Neural cell (in vitro differentiated cells): Measurements from ENCODE around the gene PNLIPRP2. TPM values are rescaled to one million over a fixed set of nuclear protein-coding genes. Genes with fewer than 3 reads are reported as not detected.

Experiments used
- H2AFZ ChIP-seq: fragments of 200-600, 300-800 bp; sonication (generic), shearing (Covaris generic); 2 replicates; pipeline ENCODE4 v1.6.0; 2014; ENCODE audit warnings: low read depth, mild to moderate bottlenecking, antibody characterized with exemption, low read length, moderate library complexity
- H3F3A ChIP-seq: fragments of 200-600 bp; shearing (Covaris generic); 2 replicates; pipeline ENCODE4 v1.6.1; 2016; ENCODE audit warnings: mild to moderate bottlenecking, moderate library complexity, mixed read lengths, antibody characterized with exemption, low read length; ENCODE audit not compliant: insufficient read depth, poor library complexity, severe bottlenecking
- H3K27ac ChIP-seq: fragments of 200-600, 300-800 bp; sonication (generic), shearing (Covaris generic); 2 replicates; pipeline ENCODE4 v1.5.1; 2014; ENCODE audit warnings: mild to moderate bottlenecking, low read length, moderate library complexity
- H3K27me3 ChIP-seq: fragments of 300-800, 200-600 bp; sonication (generic), shearing (Covaris generic); 2 replicates; pipeline ENCODE4 v1.6.0; 2014; ENCODE audit warnings: mild to moderate bottlenecking, low read depth, low read length, moderate library complexity; ENCODE audit not compliant: insufficient read depth
- H3K36me3 ChIP-seq: fragments of 300-800, 200-600 bp; sonication (generic), shearing (Covaris generic); 2 replicates; pipeline ENCODE4 v1.5.1; 2014; ENCODE audit warnings: mild to moderate bottlenecking, antibody characterized with exemption, low read length, moderate library complexity; ENCODE audit not compliant: insufficient read depth
- H3K4me2 ChIP-seq: fragments of 300-800, 200-600 bp; sonication (generic), shearing (Covaris generic); 2 replicates; pipeline ENCODE4 v1.6.0; 2014; ENCODE audit warnings: mild to moderate bottlenecking, low read length
- H3K4me3 ChIP-seq: fragments of 300-800, 200-600 bp; sonication (generic), shearing (Covaris generic); 2 replicates; pipeline ENCODE4 v1.5.1; 2014; ENCODE audit warnings: mild to moderate bottlenecking, low read length, moderate library complexity
- H3K79me2 ChIP-seq: fragments of 200-600 bp; shearing (Covaris generic); replicated peaks from 2 replicates; pipeline ENCODE4 v1.6.0; 2014; ENCODE audit warnings: mild to moderate bottlenecking, low read length, moderate library complexity; ENCODE audit not compliant: insufficient read depth
- H3K9ac ChIP-seq: fragments of 300-800, 200-600 bp; sonication (generic), shearing (Covaris generic); 2 replicates; pipeline ENCODE4 v1.6.1; 2016; ENCODE audit warnings: mild to moderate bottlenecking, low read length, mixed read lengths
- H3K9me2 ChIP-seq: fragments of 200-600 bp; shearing (Covaris generic); 2 replicates; pipeline ENCODE4 v1.6.1; 2016; ENCODE audit warnings: mild to moderate bottlenecking, low read length, mixed read lengths; ENCODE audit not compliant: insufficient read depth
- H3K9me3 ChIP-seq: fragments of 200-600, 300-800 bp; sonication (generic), shearing (Covaris generic); 2 replicates; pipeline ENCODE4 v1.6.1; 2016; ENCODE audit warnings: mild to moderate bottlenecking, mixed run types, low read length, moderate library complexity, mixed read lengths
- H4K20me1 ChIP-seq: fragments of 200-600 bp; shearing (Covaris generic); 2 replicates; pipeline ENCODE4 v1.6.1; 2016; ENCODE audit warnings: mild to moderate bottlenecking, mixed run types; ENCODE audit not compliant: insufficient read depth
- EP300 ChIP-seq: fragments of 450-650 bp; conservative IDR thresholded peaks from 2 replicates; pipeline ENCODE4 v1.6.1; 2014; ENCODE audit warnings: antibody characterized with exemption, mild to moderate bottlenecking, moderate library complexity; ENCODE audit not compliant: poor library complexity, severe bottlenecking
- EZH2 ChIP-seq: fragments of 200-600, 300-800 bp; shearing (Covaris generic), sonication (generic); IDR thresholded peaks from 2 replicates; pipeline ENCODE4 v1.6.1; 2014; ENCODE audit warnings: antibody characterized with exemption, low read length, borderline replicate concordance, mild to moderate bottlenecking; ENCODE audit not compliant: insufficient read depth, poor library complexity, severe bottlenecking
- MXI1 ChIP-seq: fragments of 450-650 bp; conservative IDR thresholded peaks from 2 replicates; pipeline ENCODE4 v1.6.1; 2014; ENCODE audit warnings: antibody characterized with exemption, mild to moderate bottlenecking; ENCODE audit not compliant: poor library complexity, severe bottlenecking
- POLR2AphosphoS5 ChIP-seq: IDR thresholded peaks from 2 replicates; pipeline ENCODE4 v1.6.1; 2012
- RAD21 ChIP-seq: fragments of 450-650 bp; conservative IDR thresholded peaks from 2 replicates; pipeline ENCODE4 v1.6.1; 2014; ENCODE audit warnings: antibody characterized with exemption, mild to moderate bottlenecking, moderate library complexity
- REST ChIP-seq: IDR thresholded peaks from 2 replicates; pipeline ENCODE4 v1.6.1; 2012; ENCODE audit warnings: borderline replicate concordance
- SMC3 ChIP-seq: fragments of 450-650 bp; conservative IDR thresholded peaks from 2 replicates; pipeline ENCODE4 v1.6.1; 2014; ENCODE audit warnings: antibody characterized with exemption, mild to moderate bottlenecking, moderate library complexity; ENCODE audit not compliant: poor library complexity
- TAF1 ChIP-seq: IDR thresholded peaks from 2 replicates; pipeline ENCODE4 v1.6.1; 2012; ENCODE audit warnings: low read depth
- polyA plus RNA-seq: library from polyadenylated mRNA; depleted of rRNA; stranded (reverse); fragments of >200 nt; gene quantifications from 2 replicates; pipeline ENCODE4 v1.2.3, GENCODE V29; 2014
- TF ChIP-seq, protein P1 (sequence below): fragments of 450-650 bp; IDR thresholded peaks from 2 replicates; pipeline ENCODE4 v1.5.1; 2014; ENCODE audit warnings: antibody characterized with exemption, mild to moderate bottlenecking, moderate library complexity; ENCODE audit not compliant: poor library complexity, severe bottlenecking

Gene PNLIPRP2
- polyA plus RNA-seq, 1 donor from 2014 or later: not detected

DNA sequence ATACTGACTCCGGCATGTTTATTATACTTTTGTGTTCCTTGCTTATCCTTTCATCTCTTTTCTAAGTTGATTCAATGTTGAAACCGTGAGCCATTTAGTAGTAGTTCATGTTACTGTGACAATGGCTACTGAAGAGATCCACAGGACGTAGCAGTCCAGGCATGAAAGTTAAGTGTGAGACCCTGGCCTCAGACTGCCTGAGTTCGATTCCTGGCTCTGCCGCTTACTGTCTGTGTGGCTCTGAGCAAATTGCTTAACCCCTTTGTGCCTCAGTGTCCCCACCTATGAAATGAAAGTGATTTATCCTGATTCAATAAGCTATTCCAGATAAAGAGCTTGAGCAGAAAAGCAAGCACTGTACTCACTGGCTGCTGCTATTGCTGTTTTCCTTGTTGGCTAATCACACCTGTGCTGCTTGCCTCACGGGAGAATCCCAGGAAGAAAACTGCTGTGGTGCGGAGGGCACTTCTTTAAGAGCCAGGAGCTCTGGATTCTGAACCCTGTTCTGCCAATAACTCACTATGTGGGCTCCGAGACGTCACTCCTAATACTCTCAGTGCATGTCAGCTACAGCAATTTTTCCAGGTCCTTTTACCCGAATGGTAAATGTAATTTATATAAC is 38.4 kb downstream of the PNLIPRP2 start:
- no peaks in the 10 kb centered on the region for H3K36me3 ChIP-seq
- no peak overlapping the region for H3K4me3 ChIP-seq
- H3K79me2 ChIP-seq: no peaks in the 10 kb centered on the region
- no peaks in the 10 kb centered on the region for H3K9me3 ChIP-seq
- H2AFZ ChIP-seq: no peak overlapping the region
- no peaks in the 10 kb centered on the region for H4K20me1 ChIP-seq
- H3K4me2 ChIP-seq: no peak overlapping the region
- no peaks in the 10 kb centered on the region for H3F3A ChIP-seq
- no peak overlapping the region for H3K27ac ChIP-seq
- H3K9me2 ChIP-seq: no peaks in the 10 kb centered on the region
- no peak for TF ChIP-seq POLR2AphosphoS5
- TF ChIP-seq REST: no peak
- TF ChIP-seq EZH2: no peak
- TF ChIP-seq MXI1: no peak
- TF ChIP-seq SMC3: no peak
- TF ChIP-seq, protein P1, sequence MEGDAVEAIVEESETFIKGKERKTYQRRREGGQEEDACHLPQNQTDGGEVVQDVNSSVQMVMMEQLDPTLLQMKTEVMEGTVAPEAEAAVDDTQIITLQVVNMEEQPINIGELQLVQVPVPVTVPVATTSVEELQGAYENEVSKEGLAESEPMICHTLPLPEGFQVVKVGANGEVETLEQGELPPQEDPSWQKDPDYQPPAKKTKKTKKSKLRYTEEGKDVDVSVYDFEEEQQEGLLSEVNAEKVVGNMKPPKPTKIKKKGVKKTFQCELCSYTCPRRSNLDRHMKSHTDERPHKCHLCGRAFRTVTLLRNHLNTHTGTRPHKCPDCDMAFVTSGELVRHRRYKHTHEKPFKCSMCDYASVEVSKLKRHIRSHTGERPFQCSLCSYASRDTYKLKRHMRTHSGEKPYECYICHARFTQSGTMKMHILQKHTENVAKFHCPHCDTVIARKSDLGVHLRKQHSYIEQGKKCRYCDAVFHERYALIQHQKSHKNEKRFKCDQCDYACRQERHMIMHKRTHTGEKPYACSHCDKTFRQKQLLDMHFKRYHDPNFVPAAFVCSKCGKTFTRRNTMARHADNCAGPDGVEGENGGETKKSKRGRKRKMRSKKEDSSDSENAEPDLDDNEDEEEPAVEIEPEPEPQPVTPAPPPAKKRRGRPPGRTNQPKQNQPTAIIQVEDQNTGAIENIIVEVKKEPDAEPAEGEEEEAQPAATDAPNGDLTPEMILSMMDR: no peak
- no peak for TF ChIP-seq EP300
- no peak for TF ChIP-seq TAF1
- TF ChIP-seq RAD21: no peak
- no peak overlapping the region for H3K9ac ChIP-seq
- no peaks in the 10 kb centered on the region for H3K27me3 ChIP-seq

- no peaks in the 10 kb centered on the region for H4K20me1 ChIP-seq
These were observed 40.1 kb downstream of the PNLIPRP2 start for GRCh38 chr10:116660860-116661259.

More at GRCh38 chr10:116660860-116661259, 40.1 kb downstream of the PNLIPRP2 start:
- Histone ChIP-seq H3K9ac (no peak overlapping the region), H3K9me2 (no peaks in the 10 kb centered on the region), H3K36me3 (no peaks in the 10 kb centered on the region), H2AFZ (no peak overlapping the region), H3K4me3 (no peak overlapping the region), H3K4me2 (no peak overlapping the region), H3K9me3 (no peaks in the 10 kb centered on the region), H3K27ac (no peak overlapping the region), H3K27me3 (no peaks in the 10 kb centered on the region), H3K79me2 (no peaks in the 10 kb centered on the region), H3F3A (no peaks in the 10 kb centered on the region)
- TF ChIP-seq RAD21 (no peak), POLR2AphosphoS5 (no peak), EP300 (no peak), EZH2 (no peak), TAF1 (no peak), SMC3 (no peak), MXI1 (no peak)
